Measurements from ENCODE around the gene PCDHGA8.

PCDHGA8 gene

DNA sequence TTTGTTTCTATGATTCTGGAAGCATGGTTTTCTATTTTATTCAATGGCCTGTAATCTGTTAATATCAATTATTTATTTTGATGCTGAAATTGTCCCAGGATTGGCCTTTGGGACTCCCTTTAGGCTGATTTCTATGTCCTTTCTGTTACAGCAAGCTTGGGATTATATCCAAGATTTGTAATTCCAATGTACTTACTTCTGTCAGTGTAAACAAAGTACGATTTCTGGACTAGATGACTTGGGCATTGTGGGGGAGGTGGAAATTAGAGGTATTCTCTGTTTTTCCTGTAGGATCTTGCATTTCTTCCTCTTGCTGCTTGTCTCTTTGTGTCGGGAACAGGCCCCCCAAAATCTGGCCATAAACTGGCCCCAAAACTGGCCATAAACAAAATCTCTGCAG lies 41.6 kb downstream of the PCDHGA8 start:
- no peak for DNase-seq (ENCODE audit: low read depth)

DNA sequence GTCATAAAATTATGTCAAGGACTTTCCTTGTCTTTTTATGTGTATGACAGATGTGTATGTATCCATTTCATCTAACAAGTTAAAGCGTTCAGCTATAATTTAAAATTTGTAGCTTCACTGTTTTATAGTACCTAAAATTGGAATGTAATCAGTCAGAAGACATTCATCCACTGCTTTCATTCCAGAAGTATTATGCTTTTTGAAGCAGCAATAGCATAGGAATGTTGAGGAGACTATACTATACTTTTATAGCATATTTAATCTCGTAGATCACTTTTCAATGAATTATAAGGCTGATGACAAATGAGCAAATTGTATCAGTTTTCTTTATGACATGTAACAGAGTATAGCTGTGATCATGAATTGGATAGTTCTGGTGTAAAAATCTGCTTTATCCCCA lies 44.8 kb downstream of the PCDHGA8 start:
- no peak for DNase-seq (ENCODE audit: low read depth)

DNA sequence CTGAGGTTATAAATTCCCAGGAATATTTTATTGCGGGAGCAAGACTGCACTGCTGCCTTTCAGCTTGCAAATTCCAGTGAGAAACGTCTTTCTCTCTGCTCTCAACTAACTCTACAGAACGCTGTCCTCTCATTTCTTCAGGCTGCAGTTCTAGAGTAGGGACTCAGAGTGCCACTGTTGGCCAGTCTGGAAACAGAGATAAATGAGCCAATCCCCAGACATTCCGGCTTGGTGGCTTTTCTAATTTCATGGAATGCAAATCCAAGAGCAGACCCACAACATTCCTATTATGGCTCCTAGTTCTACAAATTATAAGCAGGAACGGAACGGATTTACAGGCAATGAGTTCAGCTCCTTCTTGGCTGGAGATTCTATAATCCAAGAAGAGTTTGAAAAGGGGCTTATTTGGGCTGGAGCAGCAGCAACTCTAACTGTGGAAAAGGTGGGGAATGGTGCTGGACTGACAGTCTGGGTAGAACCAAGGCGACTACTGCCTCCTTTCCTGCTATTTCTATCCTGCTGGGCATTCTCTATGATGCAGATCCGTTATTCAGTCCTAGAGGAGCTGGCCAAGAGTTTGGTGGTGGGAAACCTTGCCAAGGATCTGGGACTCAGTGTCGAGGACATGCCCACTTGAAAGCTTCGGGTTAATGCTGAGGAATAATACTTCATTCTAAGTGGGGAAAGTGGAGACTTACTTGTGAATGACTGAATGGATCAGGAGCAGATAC lies 47.1 kb downstream of the PCDHGA8 start:
- no peak for DNase-seq (ENCODE audit: low read depth)

DNA sequence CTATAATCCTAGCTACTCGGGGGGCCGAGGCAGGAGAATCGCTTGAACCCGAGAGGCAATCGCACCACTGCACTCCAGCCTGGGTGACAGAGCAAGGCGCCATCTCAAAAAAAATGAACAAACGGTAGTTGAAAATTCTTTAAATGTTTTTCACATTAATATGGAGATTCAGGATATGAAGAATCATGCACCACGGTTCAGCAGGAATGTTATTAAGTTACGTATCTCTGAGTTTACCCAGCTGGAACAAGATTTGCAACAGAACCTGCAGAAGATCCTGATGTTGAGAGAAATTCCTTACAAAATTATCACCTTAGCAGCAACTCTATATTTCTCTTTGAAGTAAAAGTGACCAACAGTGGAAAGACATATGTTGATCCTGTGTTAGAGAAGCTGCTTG lies 47.9 kb downstream of the PCDHGA8 start:
- DNase-seq (ENCODE audit: low read depth) = no peak

DNA sequence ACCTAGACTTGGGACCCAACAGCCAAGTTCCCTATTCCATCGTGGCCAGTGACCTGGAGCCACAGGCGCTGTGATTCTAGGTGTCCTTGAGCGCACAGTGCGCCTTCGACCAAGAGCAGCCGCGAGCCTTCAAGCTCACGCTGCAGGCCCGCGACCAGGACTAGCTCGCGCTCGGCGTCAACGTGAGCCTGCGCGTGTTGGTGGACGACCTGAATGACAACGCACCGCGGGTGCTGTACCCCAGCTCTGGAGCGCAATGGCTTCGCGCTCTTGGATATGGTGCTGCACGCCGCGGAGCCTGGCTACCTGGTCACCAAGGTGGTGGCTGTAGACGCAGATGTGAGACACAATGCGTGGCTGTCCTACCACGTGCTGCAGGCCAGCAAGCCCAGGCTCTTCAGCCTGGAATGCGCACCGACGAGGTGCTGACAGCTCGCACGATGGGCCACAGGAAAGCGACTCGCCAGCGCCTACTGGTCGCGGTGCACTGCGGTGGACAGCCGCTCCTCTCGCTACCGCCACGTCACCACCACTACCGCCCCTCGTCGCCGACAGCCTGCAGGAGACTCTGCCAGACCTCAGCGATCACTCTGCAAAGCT lies 49.2 kb downstream of the PCDHGA8 start:
- DNase-seq (ENCODE audit: low read depth) = no peak

All from stimulated activated CD8-positive, alpha-beta memory T cell treated with anti-CD3 and anti-CD28 coated beads, Interleukin-15, amount 100 ng/mL, for 1 hour (primary cell).